ENCODE results near the gene NGB. TPM values are rescaled to one million over a fixed set of nuclear protein-coding genes. Genes with fewer than 3 reads are reported as not detected.

NGB gene
- total RNA-seq, 4 donors from 2014 or later: not detected

- Histone ChIP-seq H3K4me1 (no peaks in the 10 kb centered on the region), H3K27me3 (no peaks in the 10 kb centered on the region), H3K4me3 (no peak overlapping the region), H3K9me3 (peaks cover 0 to 4% of the 10 kb centered on the region in 2 donors), H3K36me3 (no peaks in the 10 kb centered on the region), H3K27ac (no peak overlapping the region)
- DNase-seq: no peak
- intact Hi-C loops (cut with DNase I; ENCODE audit: low total_unique reads): no loop called here
- no peak for TF ChIP-seq POLR2A (IDR thresholded peaks at IDR 0.05)
Measured at GRCh38 chr14:77276959-77277358, 6.0 kb upstream of the NGB start.

- Histone ChIP-seq H3K36me3 (no peaks in the 10 kb centered on the region), H3K27me3 (no peaks in the 10 kb centered on the region), H3K4me1 (no peaks in the 10 kb centered on the region), H3K9me3 (peaks cover 0 to 4% of the 10 kb centered on the region in 2 donors), H3K4me3 (no peak overlapping the region), H3K27ac (no peak overlapping the region)
- no peak for DNase-seq
- intact Hi-C loops (cut with DNase I; ENCODE audit: low total_unique reads): no loop called here
- no peak for TF ChIP-seq CTCF (IDR thresholded peaks at IDR 0.05)
- TF ChIP-seq POLR2A (IDR thresholded peaks at IDR 0.05): no peak
Measured at GRCh38 chr14:77276295-77276935, 5.4 kb upstream of the NGB start.

- Histone ChIP-seq H3K9me3 (peaks cover 0 to 4% of the 10 kb centered on the region in 2 donors), H3K4me3 (no peak overlapping the region), H3K27ac (no peak overlapping the region), H3K4me1 (no peaks in the 10 kb centered on the region), H3K36me3 (no peaks in the 10 kb centered on the region), H3K27me3 (peaks cover 0 to 3% of the 10 kb centered on the region in 2 donors)
- no peak for TF ChIP-seq POLR2A (IDR thresholded peaks at IDR 0.05)
- TF ChIP-seq CTCF (IDR thresholded peaks at IDR 0.05): no peak
- DNase-seq: no peak
- intact Hi-C loops (cut with DNase I; ENCODE audit: low total_unique reads): no loop called here
Measured at GRCh38 chr14:77275601-77276017, 4.6 kb upstream of the NGB start.

GRCh38 chr14:77275041-77275580, 4.1 kb upstream of the NGB start:
- TF ChIP-seq CTCF (IDR thresholded peaks at IDR 0.05) (no peak), POLR2A (IDR thresholded peaks at IDR 0.05) (no peak)
- Histone ChIP-seq H3K27ac (no peak overlapping the region), H3K4me1 (no peaks in the 10 kb centered on the region), H3K4me3 (no peak overlapping the region), H3K27me3 (peaks cover 0 to 3% of the 10 kb centered on the region in 2 donors), H3K36me3 (no peaks in the 10 kb centered on the region), H3K9me3 (peaks cover 0 to 4% of the 10 kb centered on the region in 2 donors)
- no peak for DNase-seq
- intact Hi-C loops (cut with DNase I; ENCODE audit: low total_unique reads): no loop called here

- DNase-seq: no peak
- intact Hi-C loops (cut with DNase I; ENCODE audit: low total_unique reads): no loop called here
Measured at GRCh38 chr14:77273796-77274195, 2.8 kb upstream of the NGB start.

More at GRCh38 chr14:77273796-77274195, 2.8 kb upstream of the NGB start:
- H3K27me3 ChIP-seq: peaks cover 0 to 3% of the 10 kb centered on the region in 2 donors
- H3K27ac ChIP-seq: no peak overlapping the region
- H3K9me3 ChIP-seq: peaks cover 0 to 4% of the 10 kb centered on the region in 2 donors
- no peak overlapping the region for H3K4me3 ChIP-seq
- TF ChIP-seq POLR2A (IDR thresholded peaks at IDR 0.05) (no peak), CTCF (IDR thresholded peaks at IDR 0.05) (no peak)
- H3K4me1 ChIP-seq: no peaks in the 10 kb centered on the region
- no peaks in the 10 kb centered on the region for H3K36me3 ChIP-seq
